K562 (cell line): Measurements from ENCODE around the gene FAM171A2.

ENCODE experiments used
- ELF1 ChIP-seq: fragments of 200-800 bp; sonication (Bioruptor generic); IDR thresholded peaks from 2 replicates; pipeline ENCODE4 v1.6.1; 2016; ENCODE audit warnings: missing genetic modification characterization, missing compliant biosample characterization
- FOXA1 ChIP-seq: fragments of 450-650 bp; IDR thresholded peaks from 2 replicates; pipeline ENCODE4 v1.6.1; 2016; ENCODE audit warnings: mild to moderate bottlenecking, borderline replicate concordance
- ZBTB7A ChIP-seq: IDR thresholded peaks from 2 replicates; pipeline ENCODE4 v1.6.1; 2011; ENCODE audit warnings: low read depth, mild to moderate bottlenecking, low read length, moderate library complexity, borderline replicate concordance; ENCODE audit not compliant: control insufficient read depth
- ZNF263 ChIP-seq: sonication (generic); formaldehyde crosslinking; IDR thresholded peaks from 2 replicates; pipeline ENCODE4 v1.8.0; 2022; ENCODE audit warnings: mild to moderate bottlenecking, missing genetic modification reagents, borderline replicate concordance
- TF ChIP-seq, protein P1 (sequence below): fragments of 450-650 bp; formaldehyde crosslinking; IDR thresholded peaks from 2 replicates; pipeline ENCODE4 v1.4.0; 2022; ENCODE audit warnings: missing genetic modification characterization

- TF ChIP-seq ZBTB7A (no peak), ZNF263 (CRISPR knock-in tag) (no peak), FOXA1 (no peak), ELF1 (tag) (no peak)
- TF ChIP-seq, protein P1, sequence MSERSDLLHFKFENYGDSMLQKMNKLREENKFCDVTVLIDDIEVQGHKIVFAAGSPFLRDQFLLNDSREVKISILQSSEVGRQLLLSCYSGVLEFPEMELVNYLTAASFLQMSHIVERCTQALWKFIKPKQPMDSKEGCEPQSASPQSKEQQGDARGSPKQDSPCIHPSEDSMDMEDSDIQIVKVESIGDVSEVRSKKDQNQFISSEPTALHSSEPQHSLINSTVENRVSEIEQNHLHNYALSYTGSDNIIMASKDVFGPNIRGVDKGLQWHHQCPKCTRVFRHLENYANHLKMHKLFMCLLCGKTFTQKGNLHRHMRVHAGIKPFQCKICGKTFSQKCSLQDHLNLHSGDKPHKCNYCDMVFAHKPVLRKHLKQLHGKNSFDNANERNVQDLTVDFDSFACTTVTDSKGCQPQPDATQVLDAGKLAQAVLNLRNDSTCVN (CRISPR knock-in tag): no peak
Observed at GRCh38 chr17:44387804-44388203, 24.2 kb upstream of the FAM171A2 start.
